Mononuclear cell (primary cell): Measurements from ENCODE around the gene CRACR2B. TPM values are rescaled to one million over a fixed set of nuclear protein-coding genes. Genes with fewer than 3 reads are reported as not detected.

ENCODE experiments used
- H3K27me3 ChIP-seq: 2 replicates; pipeline ENCODE4 v1.6.0; 2011; ENCODE audit warnings: low read length, control low read depth; ENCODE audit not compliant: insufficient read depth
- H3K4me1 ChIP-seq: 2 replicates; pipeline ENCODE4 v1.5.1; 2011; ENCODE audit warnings: mild to moderate bottlenecking, low read length, control low read depth; ENCODE audit not compliant: insufficient read depth
- H3K4me3 ChIP-seq: 2 replicates; pipeline ENCODE4 v1.5.1; 2011; ENCODE audit warnings: mild to moderate bottlenecking, low read length, moderate library complexity
- H3K9me3 ChIP-seq: 2 replicates; pipeline ENCODE4 v1.5.1; 2011; ENCODE audit warnings: low read depth, mild to moderate bottlenecking, control low read depth, low read length
- total RNA-seq: library from RNA; depleted of rRNA; stranded (reverse); fragments of >200 nt; gene quantifications from one replicate; pipeline ENCODE4 v1.2.3, GENCODE V29; 2012

The CRACR2B gene
- total RNA-seq, 1 donor = 0.84 TPM

- no peak overlapping the region for H3K4me3 ChIP-seq
- H3K4me1 ChIP-seq = no peaks in the 10 kb centered on the region
- no peaks in the 10 kb centered on the region for H3K27me3 ChIP-seq
- no peaks in the 10 kb centered on the region for H3K9me3 ChIP-seq
Observed at GRCh38 chr11:854601-855329, 27.0 kb downstream of the CRACR2B start.

- Histone ChIP-seq H3K9me3 (no peaks in the 10 kb centered on the region), H3K4me1 (no peaks in the 10 kb centered on the region), H3K27me3 (no peaks in the 10 kb centered on the region), H3K4me3 (no peak overlapping the region)
Observed at GRCh38 chr11:855330-855674, 27.6 kb downstream of the CRACR2B start.

DNA sequence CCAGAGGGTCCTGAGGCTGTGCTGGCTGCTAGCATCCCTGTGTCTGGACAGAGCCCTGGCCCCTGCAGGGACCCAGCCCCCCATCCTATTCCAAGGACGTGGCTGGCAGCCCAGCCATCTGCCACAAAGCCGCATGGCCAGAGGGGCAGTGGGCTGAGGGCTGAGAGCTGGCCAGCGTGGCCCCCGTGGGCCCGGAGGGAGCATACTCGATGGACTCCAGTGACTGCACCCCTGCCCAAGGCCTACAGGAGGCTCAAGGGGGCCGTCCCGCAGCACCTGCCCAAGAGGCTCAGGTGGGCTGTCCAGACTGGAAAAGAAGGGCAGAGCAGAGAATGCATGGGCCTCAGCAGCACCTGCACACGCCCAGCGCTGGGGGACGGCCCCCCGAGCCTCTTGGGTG, 28.1 kb downstream of the CRACR2B start:
- Histone ChIP-seq H3K4me3 (no peak overlapping the region), H3K27me3 (no peaks in the 10 kb centered on the region), H3K9me3 (no peaks in the 10 kb centered on the region), H3K4me1 (no peaks in the 10 kb centered on the region)

GRCh38 chr11:856397-856796, 28.7 kb downstream of the CRACR2B start:
- no peak overlapping the region for H3K4me3 ChIP-seq
- H3K4me1 ChIP-seq = no peaks in the 10 kb centered on the region
- no peaks in the 10 kb centered on the region for H3K27me3 ChIP-seq
- no peaks in the 10 kb centered on the region for H3K9me3 ChIP-seq

DNA sequence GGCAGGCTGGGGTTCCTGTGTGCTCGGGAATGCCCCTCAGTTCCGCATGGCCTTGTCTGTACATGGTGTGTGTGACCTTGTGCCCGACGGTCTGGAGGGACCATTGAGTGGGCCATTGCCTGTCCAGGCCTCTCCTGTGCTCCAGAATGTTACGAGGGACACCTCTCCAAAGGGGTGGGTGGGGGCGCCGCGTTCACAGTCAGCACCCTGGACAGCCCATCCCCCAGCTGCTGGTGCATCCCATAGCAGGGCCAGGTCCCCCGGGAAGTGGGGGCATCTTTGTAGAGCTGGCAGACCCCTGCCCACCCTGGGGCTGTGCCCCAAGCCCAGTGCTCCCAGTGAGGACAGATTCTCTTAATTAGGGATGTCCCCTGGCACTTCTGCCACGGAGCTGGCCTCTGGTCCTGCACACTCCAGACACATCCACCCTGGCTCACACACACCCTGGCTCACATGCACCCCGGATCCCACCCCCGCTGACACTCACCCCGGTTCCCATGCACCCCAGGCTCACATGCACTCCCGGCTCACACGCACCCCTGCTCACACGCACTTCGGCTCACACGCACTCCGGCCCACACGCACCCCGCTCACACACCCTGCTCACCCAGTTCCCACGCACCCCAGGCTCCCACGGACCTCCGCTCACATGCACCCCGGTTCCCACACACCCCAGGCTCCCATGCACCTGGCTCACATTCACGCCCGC, 30.5 kb downstream of the CRACR2B start:
- H3K27me3 ChIP-seq = no peaks in the 10 kb centered on the region
- H3K4me1 ChIP-seq = no peaks in the 10 kb centered on the region
- no peak overlapping the region for H3K4me3 ChIP-seq
- H3K9me3 ChIP-seq = no peaks in the 10 kb centered on the region

GRCh38 chr11:858762-859339, 31.1 kb downstream of the CRACR2B start:
- H3K4me3 ChIP-seq = no peak overlapping the region
- H3K4me1 ChIP-seq = no peaks in the 10 kb centered on the region
- no peaks in the 10 kb centered on the region for H3K9me3 ChIP-seq
- H3K27me3 ChIP-seq = no peaks in the 10 kb centered on the region

- Histone ChIP-seq H3K9me3 (no peaks in the 10 kb centered on the region), H3K4me3 (no peak overlapping the region), H3K27me3 (no peaks in the 10 kb centered on the region), H3K4me1 (no peaks in the 10 kb centered on the region)
Observed at GRCh38 chr11:859394-860131, 31.8 kb downstream of the CRACR2B start.

- Histone ChIP-seq H3K4me1 (no peaks in the 10 kb centered on the region), H3K27me3 (no peaks in the 10 kb centered on the region), H3K9me3 (no peaks in the 10 kb centered on the region), H3K4me3 (no peak overlapping the region)
Observed at GRCh38 chr11:860234-861104, 32.8 kb downstream of the CRACR2B start.

- Histone ChIP-seq H3K9me3 (no peaks in the 10 kb centered on the region), H3K4me1 (no peaks in the 10 kb centered on the region), H3K4me3 (no peak overlapping the region), H3K27me3 (no peaks in the 10 kb centered on the region)
Observed at GRCh38 chr11:861105-861479, 33.4 kb downstream of the CRACR2B start.

- Histone ChIP-seq H3K4me3 (no peak overlapping the region), H3K9me3 (no peaks in the 10 kb centered on the region), H3K27me3 (no peaks in the 10 kb centered on the region), H3K4me1 (no peaks in the 10 kb centered on the region)
Observed at GRCh38 chr11:862081-862661, 34.5 kb downstream of the CRACR2B start.

GRCh38 chr11:862696-863022, 34.9 kb downstream of the CRACR2B start:
- no peaks in the 10 kb centered on the region for H3K4me1 ChIP-seq
- no peak overlapping the region for H3K4me3 ChIP-seq
- H3K27me3 ChIP-seq = no peaks in the 10 kb centered on the region
- no peaks in the 10 kb centered on the region for H3K9me3 ChIP-seq

DNA sequence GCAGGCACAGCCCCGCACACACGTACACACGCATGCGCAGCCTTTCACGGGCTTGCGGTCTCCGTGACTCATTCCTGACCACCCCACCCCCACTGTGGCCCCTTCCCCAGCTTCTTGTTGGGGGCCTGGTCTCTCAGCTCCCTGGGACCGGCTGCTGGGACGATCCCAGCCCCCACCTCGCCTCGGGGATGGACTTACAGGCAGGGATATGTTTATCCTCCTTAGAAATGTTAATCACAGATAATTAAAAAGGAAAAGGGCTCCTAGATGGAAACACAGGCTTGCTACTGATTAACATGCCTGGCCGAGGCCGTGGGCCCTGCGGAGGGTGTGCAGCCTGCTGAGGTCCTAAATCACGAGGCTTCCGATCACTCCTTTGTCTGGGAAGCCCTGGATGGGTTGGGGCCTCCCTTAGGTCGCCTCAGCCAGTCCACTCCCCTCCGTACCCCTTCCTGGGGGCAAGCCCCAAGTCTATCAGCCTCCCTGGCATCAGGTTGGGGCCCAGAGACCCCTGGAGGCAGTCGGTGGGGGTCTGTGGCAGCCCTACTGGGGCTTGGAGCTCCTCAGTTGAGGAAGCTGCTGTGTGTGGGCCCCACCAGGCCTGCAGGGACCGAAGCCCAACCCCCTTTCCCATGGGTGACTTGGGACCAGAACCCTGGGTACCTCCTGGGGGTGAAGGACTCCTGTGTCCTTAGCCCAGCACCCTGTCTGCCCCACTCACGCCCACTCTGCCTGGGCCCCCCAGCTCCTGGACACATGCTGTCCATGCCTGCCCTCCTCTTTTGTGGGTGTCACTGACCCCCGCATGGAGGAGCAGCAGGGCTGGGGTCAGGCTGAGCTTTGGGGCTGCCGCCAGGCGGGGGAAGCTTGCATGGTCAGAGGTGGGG, 35.5 kb downstream of the CRACR2B start:
- Histone ChIP-seq H3K4me1 (no peaks in the 10 kb centered on the region), H3K9me3 (no peaks in the 10 kb centered on the region), H3K27me3 (no peaks in the 10 kb centered on the region), H3K4me3 (no peak overlapping the region)

GRCh38 chr11:863910-864827, 36.5 kb downstream of the CRACR2B start:
- Histone ChIP-seq H3K27me3 (no peaks in the 10 kb centered on the region), H3K4me3 (no peak overlapping the region), H3K4me1 (no peaks in the 10 kb centered on the region), H3K9me3 (no peaks in the 10 kb centered on the region)
